UCSD-AML1 (cell line): ENCODE measurements around the gene ST8SIA1.

ENCODE experiments used
- DNase-seq: peaks from one replicate; lab custom pipeline; 2025; ENCODE audit not compliant: unreplicated experiment; lab: John Stamatoyannopoulos, UW

ST8SIA1 gene

GRCh38 chr12:22246217-22246846 lies 88.2 kb downstream of the ST8SIA1 start:
- no peak for DNase-seq

GRCh38 chr12:22242726-22243125 lies 91.8 kb downstream of the ST8SIA1 start:
- DNase-seq = no peak

- DNase-seq = no peak
Measured at GRCh38 chr12:22238211-22238610, 96.3 kb downstream of the ST8SIA1 start.

- DNase-seq = no peak
Measured at GRCh38 chr12:22234561-22234960, 99.9 kb downstream of the ST8SIA1 start.

- no peak for DNase-seq
Measured at GRCh38 chr12:22231836-22232235, 102.7 kb downstream of the ST8SIA1 start.

- DNase-seq = no peak
Measured at GRCh38 chr12:22231078-22231477, 103.4 kb downstream of the ST8SIA1 start.

GRCh38 chr12:22230280-22230794 lies 104.2 kb downstream of the ST8SIA1 start:
- DNase-seq = no peak

GRCh38 chr12:22229652-22230279 lies 104.7 kb downstream of the ST8SIA1 start:
- no peak for DNase-seq

GRCh38 chr12:22228022-22228875 lies 106.3 kb downstream of the ST8SIA1 start:
- DNase-seq = no peak

- DNase-seq = no peak
Measured at GRCh38 chr12:22223356-22223755, 111.2 kb downstream of the ST8SIA1 start.

GRCh38 chr12:22217556-22217955 lies 117.0 kb downstream of the ST8SIA1 start:
- no peak for DNase-seq

GRCh38 chr12:22215467-22216253 lies 118.8 kb downstream of the ST8SIA1 start:
- no peak for DNase-seq

- DNase-seq = no peak
Measured at GRCh38 chr12:22211128-22211527, 123.4 kb downstream of the ST8SIA1 start.

GRCh38 chr12:22209422-22209821 lies 125.1 kb downstream of the ST8SIA1 start:
- DNase-seq = no peak

- no peak for DNase-seq
Measured at GRCh38 chr12:22206111-22206728, 128.3 kb downstream of the ST8SIA1 start.

- DNase-seq = no peak
Measured at GRCh38 chr12:22204391-22204790, 130.1 kb downstream of the ST8SIA1 start.

- no peak for DNase-seq
Measured at GRCh38 chr12:22202847-22203246, 131.7 kb downstream of the ST8SIA1 start.

- no peak for DNase-seq
Measured at GRCh38 chr12:22201101-22201500, 133.4 kb downstream of the ST8SIA1 start.

- no peak for DNase-seq
Measured at GRCh38 chr12:22196236-22196635, 138.3 kb downstream of the ST8SIA1 start.

GRCh38 chr12:22190969-22191368 lies 143.5 kb downstream of the ST8SIA1 start:
- no peak for DNase-seq

GRCh38 chr12:22188431-22188830 lies 146.1 kb downstream of the ST8SIA1 start:
- DNase-seq = no peak
